Activated T-helper 2 cell treated with anti-CD3 and anti-CD28 coated beads, Interferon-gamma antibody, Interleukin-2, Interleukin-4, amounts not matched to agents 10 μg/mL and 5 μg/mL and 100 μg/mL, durations not matched to agents 14 hours and 24 hours and 36 hours (primary cell): ENCODE measurements around the gene CA4. TPM values are rescaled to one million over a fixed set of nuclear protein-coding genes. Genes with fewer than 3 reads are reported as not detected.
"Not testable (repeated sequence)": the region's sequence is repeated elsewhere in the genome, so short reads cannot be mapped to it uniquely, and the experiment has no call there.

Experiments used
- DNase-seq: peaks from one replicate; pipeline ENCODE4 v3.0.0; 2021; ENCODE audit warnings: low spot score
- H3K27ac Mint-ChIP-seq: one replicate; pipeline ENCODE4 v1.8.0; 2021; ENCODE audit warnings: mixed read lengths
- H3K27me3 Mint-ChIP-seq: one replicate; pipeline ENCODE4 v1.8.0; 2021; ENCODE audit warnings: low read depth, mixed read lengths
- H3K36me3 Mint-ChIP-seq: one replicate; pipeline ENCODE4 v1.8.0; 2021; ENCODE audit warnings: low read depth, mixed read lengths
- H3K4me1 Mint-ChIP-seq: one replicate; pipeline ENCODE4 v1.8.0; 2021; ENCODE audit warnings: low read depth, mixed read lengths
- H3K4me3 Mint-ChIP-seq: one replicate; pipeline ENCODE4 v1.8.0; 2021; ENCODE audit warnings: low read depth, mild to moderate bottlenecking, moderate library complexity, mixed read lengths
- H3K9me3 Mint-ChIP-seq: one replicate; pipeline ENCODE4 v1.8.0; 2021; ENCODE audit warnings: mixed read lengths
- intact Hi-C: fragments of 100-400 bp; cut with micrococcal nuclease; formaldehyde crosslinking; loops from one replicate; pipeline ENCODE4 v1.15.1; 2023
- total RNA-seq: library from RNA; stranded (reverse); gene quantifications from 2 replicates; pipeline ENCODE4 v1.2.3, GENCODE V29; 2022

The CA4 gene
- total RNA-seq, 1 donor from 2014 or later: not detected

DNA sequence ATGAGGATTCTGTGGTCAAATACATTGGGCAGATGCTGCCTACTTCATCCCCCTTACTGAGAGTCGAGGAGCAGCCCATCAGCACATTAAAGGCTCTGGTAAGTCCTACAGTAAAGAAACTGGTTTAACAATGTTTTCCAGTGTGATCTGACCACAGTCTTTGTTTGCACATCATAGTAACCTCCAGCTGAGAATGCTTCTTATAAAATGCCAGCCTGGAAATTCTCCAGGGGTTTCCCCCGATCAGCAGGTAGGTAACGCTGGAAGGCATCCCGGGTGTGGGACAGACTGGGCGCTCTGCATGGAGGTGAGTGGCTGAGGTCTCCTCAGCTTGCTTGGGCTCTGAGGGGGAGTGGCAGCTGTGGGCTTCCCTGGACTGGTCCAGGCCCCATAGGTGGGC is 34.4 kb upstream of the CA4 start:
- H3K27ac Mint-ChIP-seq, H3K36me3 Mint-ChIP-seq, H3K27me3 Mint-ChIP-seq, H3K4me1 Mint-ChIP-seq, DNase-seq, intact Hi-C loops, H3K4me3 Mint-ChIP-seq, H3K9me3 Mint-ChIP-seq: not testable (repeated sequence)

DNA sequence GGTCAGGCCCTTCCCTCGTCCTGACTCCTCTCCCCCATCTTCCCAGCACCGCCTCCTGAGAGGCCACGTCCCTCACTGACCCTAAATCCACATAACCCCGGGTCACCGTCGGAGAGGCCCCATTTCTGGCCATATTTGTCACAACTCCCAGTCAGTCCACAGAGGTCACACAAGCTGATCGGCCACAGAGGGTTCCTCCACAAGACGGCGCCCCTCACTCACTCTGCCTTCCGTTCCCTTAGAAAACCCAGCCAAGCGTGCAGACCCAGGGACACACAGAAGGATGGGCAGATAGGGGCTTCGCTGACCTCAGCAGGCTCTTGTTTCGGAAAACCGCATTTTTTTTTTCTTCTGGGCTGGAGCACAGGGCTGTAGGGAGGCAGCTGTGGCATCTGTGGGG is 33.6 kb upstream of the CA4 start:
- H3K36me3 Mint-ChIP-seq, H3K4me1 Mint-ChIP-seq, H3K27me3 Mint-ChIP-seq, H3K4me3 Mint-ChIP-seq, H3K9me3 Mint-ChIP-seq, H3K27ac Mint-ChIP-seq, intact Hi-C loops, DNase-seq: not testable (repeated sequence)

DNA sequence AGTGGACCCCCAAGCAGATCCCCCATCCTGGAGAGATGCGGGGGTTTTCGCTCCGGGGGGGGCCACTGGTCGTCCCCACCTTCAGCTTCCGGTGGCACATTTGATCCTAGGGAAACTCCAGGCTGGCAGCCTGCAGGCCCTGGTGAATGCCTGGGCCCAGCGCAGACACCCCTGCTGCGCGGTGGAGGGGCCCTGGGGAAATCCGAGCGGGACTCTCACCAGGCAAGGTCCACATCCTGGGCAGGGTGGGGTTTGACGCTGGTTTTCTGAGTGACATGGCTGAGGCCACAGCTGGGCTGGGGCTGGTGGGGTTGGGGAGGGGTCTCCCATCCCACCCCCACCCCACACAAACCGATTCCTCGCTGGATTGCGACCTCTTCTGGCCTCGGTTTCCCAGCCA is 30.6 kb upstream of the CA4 start:
- H3K27ac Mint-ChIP-seq, H3K4me3 Mint-ChIP-seq, H3K27me3 Mint-ChIP-seq, H3K9me3 Mint-ChIP-seq, H3K36me3 Mint-ChIP-seq, DNase-seq, H3K4me1 Mint-ChIP-seq, intact Hi-C loops: not testable (repeated sequence)

DNA sequence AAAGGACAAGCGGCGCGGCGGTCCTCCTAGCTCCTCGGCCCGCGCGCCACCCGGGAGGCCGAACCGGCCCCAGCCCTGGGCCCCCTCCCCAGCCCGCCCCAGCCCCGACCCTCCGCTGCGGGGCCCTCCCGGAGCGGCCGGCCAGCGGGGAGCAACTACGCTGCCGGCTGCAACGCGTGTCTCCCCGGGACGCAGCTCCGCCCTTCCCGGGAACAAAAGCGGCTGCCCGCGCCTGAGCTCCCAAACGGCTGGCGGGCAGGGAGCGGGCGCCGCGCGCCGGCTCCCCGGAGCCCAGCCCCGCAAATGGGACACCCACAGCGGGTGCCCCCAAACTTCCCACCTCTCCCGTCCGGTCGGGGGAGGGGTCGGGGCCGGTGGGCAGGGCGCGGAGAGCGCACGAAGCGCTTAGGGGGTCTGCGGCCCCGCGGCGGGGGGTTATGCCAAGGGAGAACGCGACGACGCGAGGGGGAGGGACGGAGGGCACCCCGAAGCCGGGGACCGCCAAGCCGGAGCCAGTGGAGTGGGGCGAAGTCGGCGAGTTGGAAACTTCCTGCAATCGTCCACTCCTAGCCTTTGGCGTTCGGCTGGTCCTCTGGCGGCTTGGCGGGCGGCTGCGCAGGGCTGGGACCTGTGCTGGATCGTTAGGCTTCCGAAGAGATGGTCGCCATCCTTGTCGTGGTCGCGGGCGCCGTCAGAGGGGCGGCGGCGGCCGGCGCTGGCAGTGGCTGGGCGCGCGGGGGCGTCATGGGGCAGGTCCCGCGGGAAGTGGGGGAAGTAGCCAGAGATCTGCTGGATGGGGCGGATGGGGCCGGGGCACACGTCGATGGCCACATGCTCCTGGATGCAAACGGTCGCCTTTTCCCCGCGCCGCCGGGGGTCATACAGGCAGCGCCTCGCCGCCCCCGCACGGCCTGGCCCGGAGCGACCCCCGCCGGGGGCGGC is 29.7 kb upstream of the CA4 start:
- intact Hi-C loops, H3K27ac Mint-ChIP-seq: not testable (repeated sequence)

DNA sequence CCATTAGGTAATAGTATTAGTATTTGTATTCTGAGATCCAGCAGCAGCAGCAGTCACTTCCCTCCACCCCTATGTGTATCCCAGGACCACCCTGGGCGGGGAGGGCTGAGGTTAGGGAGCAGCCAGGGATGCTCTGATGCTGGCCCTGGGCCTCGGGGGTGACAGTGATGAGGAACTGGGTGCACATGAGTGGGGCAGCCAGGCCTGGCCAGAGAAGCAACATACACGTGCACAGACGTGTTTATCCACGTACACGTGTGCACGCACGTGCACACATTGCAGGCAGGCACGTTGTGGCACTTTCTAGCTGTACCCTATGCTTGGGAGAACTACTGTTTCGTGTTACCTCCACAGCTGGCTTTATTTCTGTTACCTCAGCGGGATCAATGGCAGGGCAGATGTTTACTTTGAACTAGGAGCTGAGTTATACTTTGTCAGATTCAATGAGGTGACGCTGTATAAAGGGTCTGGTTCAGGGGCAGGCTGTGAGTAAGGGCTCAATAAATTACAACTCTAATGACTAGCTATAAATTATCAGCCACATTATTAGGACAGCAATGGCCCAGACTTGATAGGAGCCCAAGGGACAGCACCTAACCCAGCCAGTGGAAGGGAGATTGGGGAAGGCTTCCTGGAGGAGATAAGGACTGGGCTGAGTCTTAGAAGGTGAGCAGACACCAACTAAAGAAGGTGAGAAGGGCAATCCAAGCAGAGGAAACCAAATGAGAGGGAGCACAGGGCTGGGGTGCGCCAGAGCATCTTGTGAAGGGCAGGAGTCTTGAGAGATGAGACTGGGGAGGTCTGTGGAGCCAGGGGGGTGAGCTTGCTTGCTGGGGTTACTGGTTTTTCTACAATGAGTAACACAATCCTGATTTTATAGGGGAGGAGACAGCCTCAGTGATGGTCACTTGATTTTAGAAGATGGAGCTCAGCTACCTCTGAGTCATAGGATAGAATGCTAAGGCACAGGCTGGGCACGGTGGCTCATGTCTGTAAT is 22.4 kb upstream of the CA4 start:
- intact Hi-C loops: no loop called here
- H3K27me3 Mint-ChIP-seq: no peaks in the 10 kb centered on the region
- no peak for DNase-seq
- no peaks in the 10 kb centered on the region for H3K9me3 Mint-ChIP-seq
- H3K36me3 Mint-ChIP-seq: peaks cover 8% of the 10 kb centered on the region
- peaks cover under 1% of the 10 kb centered on the region for H3K4me1 Mint-ChIP-seq
- no peak overlapping the region for H3K27ac Mint-ChIP-seq
- no peak overlapping the region for H3K4me3 Mint-ChIP-seq

More for the DNA sequence above, 29.7 kb upstream of the CA4 start:
- not testable (repeated sequence) for H3K27me3 Mint-ChIP-seq, H3K9me3 Mint-ChIP-seq, H3K4me3 Mint-ChIP-seq, H3K4me1 Mint-ChIP-seq, H3K36me3 Mint-ChIP-seq, DNase-seq

DNA sequence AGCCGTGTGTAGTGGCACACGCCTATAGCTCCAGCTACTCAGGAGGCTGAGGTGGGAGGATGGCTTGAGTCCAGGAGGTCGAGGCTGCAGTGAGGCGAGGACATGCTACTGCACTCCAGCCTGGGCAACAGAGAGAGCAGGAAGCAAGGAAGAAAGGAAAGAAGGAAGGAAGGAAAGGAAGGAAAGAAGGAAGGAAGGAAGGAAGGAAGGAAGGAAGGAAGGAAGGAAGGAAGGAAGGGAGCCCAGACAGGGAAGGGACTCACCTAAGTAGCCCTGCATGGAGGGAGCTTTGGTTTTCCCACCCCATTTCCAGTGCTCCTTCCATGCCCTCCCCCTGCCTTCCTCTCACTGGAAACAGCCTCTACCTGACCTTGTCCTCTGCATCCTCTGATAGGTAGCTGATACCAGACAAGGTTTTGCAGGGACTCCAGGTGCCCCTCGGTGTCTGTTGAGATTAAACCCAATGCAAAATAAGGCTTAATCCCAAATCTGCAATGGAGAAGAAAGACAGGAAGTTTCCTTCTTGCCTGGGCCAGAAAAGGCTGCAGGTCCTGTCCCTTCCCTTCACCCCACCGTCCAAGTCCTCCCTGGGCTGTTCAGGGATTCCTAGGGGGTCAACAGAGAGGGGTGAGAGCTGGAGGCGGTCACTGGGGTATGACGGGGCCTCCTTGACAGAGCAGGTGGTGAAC is 21.5 kb upstream of the CA4 start:
- Mint-ChIP-seq H3K27ac (no peak overlapping the region), H3K4me1 (peaks cover 5% of the 10 kb centered on the region), H3K9me3 (no peaks in the 10 kb centered on the region), H3K36me3 (peaks cover 14% of the 10 kb centered on the region), H3K4me3 (no peak overlapping the region), H3K27me3 (no peaks in the 10 kb centered on the region)
- intact Hi-C loops: no loop called here
- no peak for DNase-seq

DNA sequence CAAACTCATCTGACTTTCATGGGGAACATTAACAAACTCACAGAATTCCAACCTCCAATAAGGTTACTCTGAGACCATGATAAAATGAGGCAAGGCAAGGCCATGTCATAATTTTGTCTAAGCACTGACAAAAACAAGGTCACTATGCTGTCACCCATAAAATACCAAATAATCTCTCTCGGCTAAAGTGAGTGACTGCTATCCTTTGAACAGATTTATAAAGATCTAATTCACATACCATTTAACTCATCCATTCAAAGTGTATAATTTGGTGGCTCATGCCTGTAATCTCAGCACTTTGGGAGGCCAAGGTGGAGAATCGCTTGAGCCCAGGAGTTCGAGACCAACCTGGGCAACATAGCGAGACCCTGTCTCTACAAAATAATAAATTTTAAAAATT is 20.6 kb upstream of the CA4 start:
- Mint-ChIP-seq H3K27ac (no peak overlapping the region), H3K36me3 (peaks cover 15% of the 10 kb centered on the region), H3K4me3 (no peak overlapping the region), H3K27me3 (no peaks in the 10 kb centered on the region), H3K4me1 (peaks cover 11% of the 10 kb centered on the region), H3K9me3 (no peaks in the 10 kb centered on the region)
- no peak for DNase-seq
- intact Hi-C loops: no loop called here

DNA sequence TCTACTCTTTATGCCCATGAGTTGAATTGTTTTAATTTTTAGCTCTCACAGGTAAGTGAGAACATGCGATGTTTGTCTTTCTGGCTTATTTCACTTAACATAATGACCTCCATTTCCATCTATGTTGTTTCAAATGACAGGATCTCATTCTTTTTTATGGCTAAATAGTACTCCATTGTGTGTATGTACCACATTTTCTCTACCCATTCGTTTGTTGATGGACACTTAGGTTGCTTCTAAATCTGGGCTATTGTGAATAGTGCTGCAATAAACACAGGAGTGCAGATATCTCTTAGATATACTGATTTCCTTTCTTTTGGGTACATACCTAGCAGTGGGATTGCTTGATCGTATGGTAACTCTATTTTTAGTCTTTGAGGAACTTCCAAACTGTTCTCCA is 19.3 kb upstream of the CA4 start:
- Mint-ChIP-seq H3K4me3 (no peak overlapping the region), H3K27me3 (no peaks in the 10 kb centered on the region)
- intact Hi-C loops: no loop called here

DNA sequence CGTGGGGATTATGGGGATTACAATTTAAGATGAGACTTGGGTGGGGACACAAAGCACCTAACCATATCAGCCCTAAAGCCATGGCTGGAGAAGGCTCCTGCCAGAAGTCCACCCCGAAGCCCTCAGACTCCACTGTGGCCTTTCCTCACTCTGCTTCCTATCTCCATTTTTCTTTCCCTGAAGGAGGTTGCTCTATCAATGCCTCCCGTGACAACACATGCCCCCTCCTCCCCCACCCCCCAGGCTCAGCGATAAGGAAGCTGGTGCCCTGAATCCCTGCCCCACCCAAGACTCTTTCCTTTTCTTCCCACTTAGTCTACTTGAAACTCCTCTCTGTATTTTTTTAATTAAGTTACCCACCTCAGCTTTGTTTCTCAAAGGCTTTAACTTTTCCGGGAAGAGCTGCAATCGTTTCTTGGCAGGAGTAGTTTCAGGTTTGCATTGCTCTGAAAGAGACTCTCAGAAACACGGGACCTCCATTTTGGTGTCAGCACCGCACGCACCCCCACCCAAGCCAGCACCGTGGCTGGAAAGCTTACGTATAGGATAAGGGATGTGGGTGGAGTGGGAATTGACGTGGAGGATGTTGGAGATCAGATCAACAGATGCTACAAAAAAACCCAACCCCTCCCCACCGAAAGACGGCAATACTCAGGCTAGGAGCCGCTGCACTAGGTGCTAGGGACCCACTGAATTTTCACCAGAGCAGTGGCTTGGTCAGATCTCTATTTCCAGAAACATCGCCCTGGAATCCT is 15.2 kb upstream of the CA4 start:
- peaks cover 21% of the 10 kb centered on the region for H3K27me3 Mint-ChIP-seq
- H3K9me3 Mint-ChIP-seq: no peaks in the 10 kb centered on the region
- H3K4me3 Mint-ChIP-seq: peak overlapping the region; percentile 83
- intact Hi-C loops: loop anchor here (2.0 kb wide), 1 partner anchor 56 kb away; the partner anchor contains the start of gene HEATR6
- peaks cover 31% of the 10 kb centered on the region for H3K4me1 Mint-ChIP-seq
- DNase-seq: no peak
- H3K36me3 Mint-ChIP-seq: peaks cover 15% of the 10 kb centered on the region
- peak overlapping the region; percentile 63 for H3K27ac Mint-ChIP-seq

More for the DNA sequence above, 19.3 kb upstream of the CA4 start:
- peaks cover 24% of the 10 kb centered on the region for H3K4me1 Mint-ChIP-seq
- DNase-seq: no peak
- H3K36me3 Mint-ChIP-seq: peaks cover 15% of the 10 kb centered on the region
- no peak overlapping the region for H3K27ac Mint-ChIP-seq
- H3K9me3 Mint-ChIP-seq: no peaks in the 10 kb centered on the region

DNA sequence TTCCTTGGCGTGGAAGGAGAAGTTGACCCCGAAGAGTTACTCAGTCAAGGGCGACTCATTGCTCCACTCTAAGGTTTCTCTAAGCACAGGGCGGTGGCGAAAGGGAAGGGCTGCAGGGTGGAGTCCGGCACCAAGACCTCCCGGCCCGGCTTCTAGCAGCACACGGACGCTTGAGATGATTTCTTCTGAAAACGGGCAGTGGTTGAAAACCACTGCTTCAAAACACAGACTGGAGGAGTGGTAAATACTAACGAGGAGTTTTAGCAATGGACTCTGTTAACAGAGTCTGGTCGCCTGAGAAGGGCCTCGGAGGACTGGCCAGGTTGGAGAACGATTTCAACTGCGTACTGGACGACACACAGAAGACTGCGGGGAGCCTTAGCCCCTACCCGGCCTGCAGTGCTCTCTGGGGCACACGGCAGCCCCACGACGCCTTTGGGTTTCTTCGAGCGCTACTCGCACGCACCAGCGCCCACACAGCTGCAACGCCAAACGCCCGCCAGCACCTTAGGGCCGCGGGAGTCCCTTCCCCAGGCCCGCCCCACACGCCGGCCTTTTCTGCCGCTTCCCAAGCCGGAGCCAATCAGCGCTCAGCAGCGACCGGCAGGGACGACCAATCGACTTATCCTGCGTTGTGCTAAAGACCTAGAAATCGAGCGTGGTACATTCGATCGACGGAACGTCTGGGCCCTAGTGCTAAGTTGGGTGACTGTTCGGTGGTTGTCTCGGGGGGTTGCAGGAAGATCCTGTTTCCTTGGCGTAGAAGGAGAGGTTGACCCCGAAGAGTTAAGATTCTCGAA is 14.4 kb upstream of the CA4 start:
- Mint-ChIP-seq H3K27me3 (peaks cover 29% of the 10 kb centered on the region), H3K4me3 (peak overlapping the region; percentile 83), H3K27ac (peak overlapping the region; percentile 63), H3K4me1 (peaks cover 33% of the 10 kb centered on the region), H3K36me3 (peaks cover 15% of the 10 kb centered on the region), H3K9me3 (no peaks in the 10 kb centered on the region)
- DNase-seq: peak; percentile 83
- intact Hi-C loops: loop anchor here (2.0 kb wide), 1 partner anchor 57 kb away; the partner anchor contains the start of gene HEATR6

DNA sequence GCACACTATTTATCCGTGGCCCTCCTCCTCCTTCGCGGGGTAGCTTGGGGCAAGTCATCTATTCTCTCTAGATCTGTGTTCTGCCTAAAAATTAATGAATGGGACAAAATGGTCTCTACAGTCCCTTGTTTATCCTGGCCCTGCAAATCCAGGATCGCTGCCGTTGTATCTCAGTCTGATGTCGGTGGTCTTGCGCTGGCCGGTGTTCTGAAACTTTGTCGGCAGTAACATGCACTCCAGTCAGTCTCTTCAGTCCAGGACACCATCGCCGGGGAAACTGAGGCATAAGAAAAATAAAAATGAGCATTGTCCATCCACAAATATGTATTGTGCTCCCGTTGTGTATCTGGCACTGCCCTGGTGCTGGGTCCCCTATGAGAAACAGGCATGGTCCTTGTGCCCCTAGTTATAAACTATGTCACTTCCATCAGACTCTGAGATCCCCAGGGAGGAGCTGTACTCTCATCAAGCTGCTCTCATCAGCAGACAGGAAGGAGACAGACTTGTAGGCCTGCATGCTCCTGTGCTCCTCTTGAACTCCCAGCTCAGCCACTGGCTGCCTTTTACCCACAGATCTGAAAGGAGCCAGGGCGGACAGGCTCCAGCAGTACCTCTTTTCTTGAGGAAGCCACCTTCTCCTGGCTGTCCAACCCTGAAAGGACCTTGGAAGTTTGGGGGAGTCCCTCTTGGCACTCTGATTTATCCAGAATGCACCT is 13.7 kb upstream of the CA4 start:
- H3K4me1 Mint-ChIP-seq: peaks cover 33% of the 10 kb centered on the region
- DNase-seq: no peak
- no peaks in the 10 kb centered on the region for H3K9me3 Mint-ChIP-seq
- no peak overlapping the region for H3K27ac Mint-ChIP-seq
- peaks cover 15% of the 10 kb centered on the region for H3K36me3 Mint-ChIP-seq
- intact Hi-C loops: loop anchor here (2.0 kb wide), 1 partner anchor 57 kb away; the partner anchor contains the start of gene HEATR6
- H3K4me3 Mint-ChIP-seq: peak overlapping the region; percentile 83
- peaks cover 35% of the 10 kb centered on the region for H3K27me3 Mint-ChIP-seq
